CD14-positive monocyte (primary cell): ENCODE results near the gene RITA1. TPM values are rescaled to one million over a fixed set of nuclear protein-coding genes. Genes with fewer than 3 reads are reported as not detected.

Experiments used
- DNase-seq, 3 donors: peaks; one replicate each; pipeline ENCODE4 v3.0.0-alpha.2; 2011 to 2022
- H2AFZ ChIP-seq: 2 replicates; pipeline ENCODE4 v1.6.0; 2012; ENCODE audit warnings: mild to moderate bottlenecking, low read depth, low read length, inconsistent platforms; ENCODE audit not compliant: insufficient read depth, poor library complexity, severe bottlenecking
- H3K27ac ChIP-seq, 2 donors: 1 replicate in 1 of 2; 2 replicates in 1 of 2; pipeline ENCODE4 v1.5.1; 2012 to 2013; ENCODE audit warnings: low read length in 2 of 2, control low read depth in 1 of 2, inconsistent platforms in 1 of 2, low read depth in 1 of 2, mild to moderate bottlenecking in 1 of 2
- H3K27me3 ChIP-seq, 2 donors: one replicate each; pipeline versions ENCODE4 v1.6.0 to v1.6.1; 2011 to 2013; ENCODE audit warnings: low read length in 2 of 2; ENCODE audit not compliant: control insufficient read depth in 2 of 2, insufficient read depth in 2 of 2
- H3K36me3 ChIP-seq, 2 donors: replicated peaks in 1 of 2; 1 replicate in 1 of 2; 2 replicates in 1 of 2; pipeline versions ENCODE4 v1.5.1 to v1.6.1; 2012 to 2013; ENCODE audit warnings: low read length in 2 of 2, control low read depth in 1 of 2, inconsistent platforms in 1 of 2, mild to moderate bottlenecking in 1 of 2; ENCODE audit not compliant: insufficient read depth in 2 of 2, control insufficient read depth in 1 of 2
- H3K4me1 ChIP-seq, 2 donors: 1 replicate in 1 of 2; 2 replicates in 1 of 2; pipeline versions ENCODE4 v1.5.1 to v1.6.1; 2012 to 2013; ENCODE audit warnings: low read length in 2 of 2, control low read depth in 1 of 2, inconsistent platforms in 1 of 2, mild to moderate bottlenecking in 1 of 2, moderate library complexity in 1 of 2; ENCODE audit not compliant: insufficient read depth in 2 of 2, control insufficient read depth in 1 of 2
- H3K4me2 ChIP-seq: replicated peaks from 2 replicates; pipeline ENCODE3; 2012; ENCODE audit warnings: low read length, moderate library complexity, mild to moderate bottlenecking; ENCODE audit not compliant: poor library complexity, severe bottlenecking; ENCODE audit errors: extremely low read depth
- H3K4me3 ChIP-seq, 3 experiments: fragments of 200-600 bp in 1 of 3; sonication (generic) in 1 of 3; replicated peaks in 1 of 3; 1 replicate in 2 of 3; 2 replicates in 1 of 3; pipeline ENCODE4 v1.5.1; 2011 to 2013; ENCODE audit warnings: low read length in 3 of 3, mild to moderate bottlenecking in 3 of 3, control low read depth in 2 of 3, low read depth in 2 of 3, inconsistent platforms in 1 of 3, moderate library complexity in 1 of 3
- H3K79me2 ChIP-seq: 2 replicates; pipeline ENCODE4 v1.6.0; 2012; ENCODE audit warnings: mild to moderate bottlenecking, control low read depth, inconsistent platforms, low read length, moderate library complexity; ENCODE audit not compliant: insufficient read depth
- H3K9ac ChIP-seq: 2 replicates; pipeline ENCODE4 v1.6.0; 2017; ENCODE audit warnings: low read length, mild to moderate bottlenecking; ENCODE audit not compliant: insufficient read depth, poor library complexity, severe bottlenecking
- H3K9me3 ChIP-seq, 2 donors: replicated peaks in 1 of 2; 1 replicate in 1 of 2; 2 replicates in 1 of 2; pipeline versions ENCODE4 v1.5.1 to v1.6.1; 2012 to 2013; ENCODE audit warnings: low read length in 2 of 2, control low read depth in 1 of 2; ENCODE audit not compliant: control insufficient read depth in 1 of 2, insufficient read depth in 1 of 2
- H4K20me1 ChIP-seq: 2 replicates; pipeline ENCODE4 v1.6.0; 2012; ENCODE audit warnings: mild to moderate bottlenecking, low read length, control low read depth, moderate library complexity; ENCODE audit not compliant: insufficient read depth
- H3K27ac Mint-ChIP-seq, 7 donors: one replicate each; pipeline ENCODE4 v1.8.0; 2020; ENCODE audit warnings: mild to moderate bottlenecking in 7 of 7, mixed read lengths in 7 of 7, moderate library complexity in 6 of 7, inconsistent platforms in 2 of 7
- H3K27me3 Mint-ChIP-seq, 3 donors: one replicate each; pipeline ENCODE4 v1.8.0; 2021 to 2022; ENCODE audit warnings: low read depth in 3 of 3, mild to moderate bottlenecking in 3 of 3, mixed read lengths in 3 of 3, moderate library complexity in 3 of 3, inconsistent platforms in 1 of 3
- H3K36me3 Mint-ChIP-seq, 2 donors: one replicate each; pipeline ENCODE4 v1.8.0; 2020; ENCODE audit warnings: mixed read lengths in 2 of 2, inconsistent platforms in 1 of 2, mild to moderate bottlenecking in 1 of 2
- H3K4me1 Mint-ChIP-seq: one replicate; pipeline ENCODE4 v1.8.0; 2020; ENCODE audit warnings: mild to moderate bottlenecking, mixed read lengths
- H3K4me3 Mint-ChIP-seq, 2 donors: one replicate each; pipeline ENCODE4 v1.8.0; 2020; ENCODE audit warnings: mild to moderate bottlenecking in 2 of 2, mixed read lengths in 2 of 2, moderate library complexity in 1 of 2
- H3K9me3 Mint-ChIP-seq, 7 donors: one replicate each; pipeline ENCODE4 v1.8.0; 2020 to 2022; ENCODE audit warnings: mixed read lengths in 7 of 7, mild to moderate bottlenecking in 6 of 7, moderate library complexity in 6 of 7, inconsistent platforms in 2 of 7
- WGBS: methylation state at CpG from one replicate; pipeline ENCODE4 v1.1.5; 2013; ENCODE audit warnings: missing lambda C conversion rate; ENCODE audit not compliant: insufficient coverage; 5-methylcytosine and 5-hydroxymethylcytosine counted together
- intact Hi-C, 2 donors: fragments of 100-400 bp; cut with micrococcal nuclease; formaldehyde crosslinking; loops; one replicate each; pipeline versions ENCODE4 v1.15.0 to v1.15.1; 2023
- polyA plus RNA-seq, 3 donors: library from polyadenylated mRNA; depleted of rRNA in 1 of 3; unstranded in 2 of 3; stranded (reverse) in 1 of 3; fragments of 300-500 nt in 2 of 3; fragments of >200 nt in 1 of 3; fragmentation: Illumina TruSeq in 2 of 3; gene quantifications; 1 replicate in 2 of 3; 2 replicates in 1 of 3; pipeline ENCODE4 v1.2.3, GENCODE V29; 2012 to 2021
- TF ChIP-seq, protein P1 (sequence below): fragments of 200-600 bp; IDR thresholded peaks from one replicate; pipeline ENCODE4 v1.8.0; 2022; ENCODE audit warnings: antibody characterized with exemption, mild to moderate bottlenecking

RITA1 gene
- polyA plus RNA-seq, 3 donors, result 4.9 to 17.6 (median 16.4) TPM

DNA sequence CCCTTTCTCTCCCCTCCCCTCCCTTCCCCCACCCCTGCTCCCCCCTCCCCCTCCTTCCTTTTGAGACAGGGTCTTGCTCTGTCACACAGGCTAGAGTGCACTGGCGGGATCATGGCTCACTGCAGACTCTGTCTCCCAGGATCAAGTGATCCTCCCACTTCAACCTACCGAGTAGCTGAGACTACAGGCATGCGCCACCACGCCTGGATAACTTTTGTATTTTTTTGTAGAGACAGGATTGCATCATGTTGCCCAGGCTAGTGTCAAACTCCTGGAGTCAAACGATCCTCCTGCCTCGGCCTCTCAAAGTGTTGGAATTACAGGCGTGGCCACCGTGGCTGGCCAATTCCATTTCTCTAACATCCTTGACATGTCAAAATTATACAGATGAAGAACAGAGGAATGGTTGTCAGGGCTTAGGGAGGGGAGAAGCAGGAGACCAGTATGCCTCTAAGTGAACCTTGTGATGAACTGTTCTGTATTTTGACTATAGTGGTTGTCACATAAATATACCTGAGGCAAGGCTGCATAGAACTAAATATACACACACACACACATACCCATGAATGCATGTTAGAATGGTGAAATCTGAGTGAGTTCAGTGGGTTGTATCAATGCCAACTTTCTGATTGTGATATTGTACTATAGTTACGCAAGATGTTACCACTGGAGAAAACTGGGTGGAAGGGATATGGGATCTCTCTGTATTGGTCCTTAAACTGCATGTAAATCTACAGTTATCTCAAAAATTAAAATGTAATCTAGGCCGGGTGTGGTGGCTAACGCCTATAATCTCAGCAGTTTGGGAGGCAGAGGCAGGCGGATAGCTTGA, 39.6 kb upstream of the RITA1 start:
- TF ChIP-seq, protein P1, sequence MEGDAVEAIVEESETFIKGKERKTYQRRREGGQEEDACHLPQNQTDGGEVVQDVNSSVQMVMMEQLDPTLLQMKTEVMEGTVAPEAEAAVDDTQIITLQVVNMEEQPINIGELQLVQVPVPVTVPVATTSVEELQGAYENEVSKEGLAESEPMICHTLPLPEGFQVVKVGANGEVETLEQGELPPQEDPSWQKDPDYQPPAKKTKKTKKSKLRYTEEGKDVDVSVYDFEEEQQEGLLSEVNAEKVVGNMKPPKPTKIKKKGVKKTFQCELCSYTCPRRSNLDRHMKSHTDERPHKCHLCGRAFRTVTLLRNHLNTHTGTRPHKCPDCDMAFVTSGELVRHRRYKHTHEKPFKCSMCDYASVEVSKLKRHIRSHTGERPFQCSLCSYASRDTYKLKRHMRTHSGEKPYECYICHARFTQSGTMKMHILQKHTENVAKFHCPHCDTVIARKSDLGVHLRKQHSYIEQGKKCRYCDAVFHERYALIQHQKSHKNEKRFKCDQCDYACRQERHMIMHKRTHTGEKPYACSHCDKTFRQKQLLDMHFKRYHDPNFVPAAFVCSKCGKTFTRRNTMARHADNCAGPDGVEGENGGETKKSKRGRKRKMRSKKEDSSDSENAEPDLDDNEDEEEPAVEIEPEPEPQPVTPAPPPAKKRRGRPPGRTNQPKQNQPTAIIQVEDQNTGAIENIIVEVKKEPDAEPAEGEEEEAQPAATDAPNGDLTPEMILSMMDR, result no peak
- H3K9me3 Mint-ChIP-seq, result peaks cover 0 to 7% (median 0%) of the 10 kb centered on the region in 7 donors
- intact Hi-C loops, result no loop called here

DNA sequence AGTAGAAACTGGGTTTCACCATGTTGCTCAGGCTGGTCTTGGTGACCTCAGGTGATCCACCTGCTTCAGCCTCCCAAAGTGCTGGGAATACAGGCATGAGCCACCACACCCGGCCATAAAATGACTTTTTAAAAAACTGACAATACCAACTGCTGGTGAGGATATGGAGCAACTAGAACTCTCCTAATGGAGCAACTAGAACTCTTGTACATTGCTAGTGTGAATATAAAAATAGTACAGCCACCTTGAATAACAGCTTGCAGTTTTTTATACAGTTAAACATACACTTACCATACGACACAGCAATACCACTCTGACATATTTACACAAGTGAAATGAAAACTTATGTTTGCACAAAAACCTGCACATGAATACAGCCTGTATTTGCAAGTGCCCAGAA, 38.5 kb upstream of the RITA1 start:
- WGBS, result no CpG with 5 or more reads among the region's 2 CpGs
- peaks cover 28 to 35% (median 31%) of the 10 kb centered on the region in 3 donors for H3K27me3 Mint-ChIP-seq
- H3K9me3 ChIP-seq, result no peaks in the 10 kb centered on the region
- H3K4me2 ChIP-seq, result no peak overlapping the region
- H3K4me1 ChIP-seq, result peaks cover 25 to 31% of the 10 kb centered on the region in 2 donors
- TF ChIP-seq, protein P1, result no peak
- no peak overlapping the region for H3K4me3 Mint-ChIP-seq
- H3K36me3 ChIP-seq, result no peaks in the 10 kb centered on the region
- H3K36me3 Mint-ChIP-seq, result peaks cover 0 to under 1% of the 10 kb centered on the region in 2 donors
- H3K79me2 ChIP-seq, result no peaks in the 10 kb centered on the region
- H4K20me1 ChIP-seq, result no peaks in the 10 kb centered on the region
- H3K4me1 Mint-ChIP-seq, result peaks cover 27% of the 10 kb centered on the region
- no peak overlapping the region for H3K9ac ChIP-seq
- intact Hi-C loops, result no loop called here
- H3K9me3 Mint-ChIP-seq, result peaks cover 0 to 7% (median 0%) of the 10 kb centered on the region in 7 donors
- H3K27ac ChIP-seq, result no peak overlapping the region
- H3K27me3 ChIP-seq, result peaks cover 5 to 24% of the 10 kb centered on the region in 2 donors
- no peak overlapping the region for H3K4me3 ChIP-seq
- H2AFZ ChIP-seq, result no peak overlapping the region
- no peak overlapping the region for H3K27ac Mint-ChIP-seq
- DNase-seq, result no peak

More for the DNA sequence above, 39.6 kb upstream of the RITA1 start:
- H3K36me3 ChIP-seq, result no peaks in the 10 kb centered on the region
- 77% methylated on average over 4 of the region's 12 CpGs for WGBS
- no peak overlapping the region for H3K4me2 ChIP-seq
- peak in 1 of 3 donors; percentile 20 for DNase-seq
- Mint-ChIP-seq H3K27ac (peak overlapping the region in 1 of 7 donors; percentile 62), H3K4me3 (no peak overlapping the region), H3K27me3 (peaks cover 21 to 25% (median 22%) of the 10 kb centered on the region in 3 donors), H3K36me3 (no peaks in the 10 kb centered on the region), H3K4me1 (peaks cover 34% of the 10 kb centered on the region)
- H3K4me3 ChIP-seq, result no peak overlapping the region
- H4K20me1 ChIP-seq, result no peaks in the 10 kb centered on the region
- peaks cover 32 to 40% of the 10 kb centered on the region in 2 donors for H3K4me1 ChIP-seq
- H3K27me3 ChIP-seq, result peaks cover 0 to 14% of the 10 kb centered on the region in 2 donors
- no peaks in the 10 kb centered on the region for H3K79me2 ChIP-seq
- no peak overlapping the region for H3K27ac ChIP-seq
- H3K9me3 ChIP-seq, result no peaks in the 10 kb centered on the region
- H3K9ac ChIP-seq, result no peak overlapping the region
- H2AFZ ChIP-seq, result no peak overlapping the region
